GM18861 (cell line): ENCODE data around the gene NDST1.
"Not testable (repeated sequence)": the region's sequence is repeated elsewhere in the genome, so short reads cannot be mapped to it uniquely, and the experiment has no call there.

Source experiments
- ATAC-seq: cut with Tn5 transposase; IDR thresholded peaks from one replicate; pipeline ENCODE4 v1.9.1; 2021; ENCODE audit not compliant: unreplicated experiment

The NDST1 gene

DNA sequence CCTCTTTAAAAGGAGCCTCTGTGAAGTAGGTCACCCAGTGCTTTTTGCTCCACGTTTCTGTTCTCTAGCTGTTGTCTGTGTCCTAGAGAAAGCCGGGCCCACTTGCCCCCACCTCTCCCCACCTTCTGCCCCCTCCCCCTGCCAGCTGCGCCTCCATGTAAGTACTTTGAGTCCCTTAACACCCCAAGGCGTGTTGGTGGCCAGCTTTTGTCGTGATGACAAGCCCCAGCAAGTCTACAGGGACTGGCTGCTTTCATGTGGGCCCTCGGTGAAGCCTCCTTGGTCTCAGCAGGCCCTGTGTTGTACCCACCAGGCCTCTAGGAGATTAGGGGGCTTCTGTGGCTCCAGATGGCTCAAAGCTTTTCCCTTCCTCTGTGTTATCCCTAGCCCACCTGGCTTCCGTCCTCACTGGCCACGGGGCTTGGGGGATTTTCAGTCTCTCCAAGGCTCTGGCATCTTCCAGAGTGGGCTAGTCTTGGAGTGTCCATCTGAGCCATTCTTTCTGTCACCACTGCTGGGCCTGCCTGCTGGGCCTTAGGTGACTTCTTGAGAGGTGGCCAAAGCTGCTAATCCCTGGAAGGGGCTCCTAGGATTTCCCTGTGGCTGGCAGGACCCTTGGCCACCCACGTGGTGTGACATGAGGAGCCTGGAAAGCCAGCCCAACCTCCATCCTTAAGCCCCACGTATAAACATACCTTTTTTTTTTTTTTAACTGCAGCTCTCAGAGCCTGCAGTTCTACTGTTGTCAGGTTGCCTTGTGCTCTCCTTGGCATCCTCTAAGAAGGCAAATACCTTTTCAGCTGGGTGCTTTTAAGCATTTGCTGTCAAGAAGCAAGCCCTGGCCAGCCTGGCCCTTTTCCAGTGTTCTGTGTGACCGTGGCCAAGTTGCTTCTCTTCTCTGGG is 1.1 kb upstream of the NDST1 start:
- no peak for ATAC-seq

DNA sequence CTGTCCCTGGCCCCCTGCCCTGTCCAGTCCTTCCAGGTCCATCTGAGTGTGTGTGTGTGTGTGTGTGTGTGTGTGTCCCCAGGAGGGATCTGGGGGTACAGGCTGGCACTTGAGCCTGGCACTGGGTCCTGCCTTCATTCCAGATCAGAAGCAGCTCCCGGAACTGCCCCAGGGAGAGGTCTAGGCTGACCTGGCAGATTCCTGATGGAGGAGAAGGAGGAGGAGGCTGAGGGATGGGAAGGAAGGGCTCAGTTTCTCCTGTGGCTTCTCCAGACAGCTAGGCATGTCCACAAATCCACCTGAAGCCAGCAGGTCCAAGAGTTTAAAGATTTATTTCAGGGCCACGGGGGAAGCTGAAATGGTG is 328 bp downstream of the NDST1 start:
- ATAC-seq = no peak

DNA sequence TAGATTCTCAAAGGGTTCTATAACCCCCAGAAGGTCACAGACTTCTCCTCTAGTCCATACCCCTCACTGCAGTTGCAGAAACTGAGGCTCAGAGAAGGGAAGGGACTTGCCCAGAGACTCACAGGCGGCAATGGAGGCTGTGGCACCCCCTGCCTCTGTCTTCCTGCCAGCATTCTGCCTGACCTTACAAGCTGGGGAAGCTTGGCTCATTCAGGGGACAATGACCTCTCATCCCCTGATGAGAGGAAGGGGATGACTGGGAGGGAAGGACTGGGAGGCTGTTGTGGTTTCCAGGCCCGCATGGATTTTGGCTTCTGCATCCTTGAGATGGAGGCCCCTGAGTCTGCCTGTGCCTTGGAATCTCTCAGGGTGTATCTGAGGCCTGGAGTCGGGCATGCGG is 897 bp downstream of the NDST1 start:
- ATAC-seq = no peak

DNA sequence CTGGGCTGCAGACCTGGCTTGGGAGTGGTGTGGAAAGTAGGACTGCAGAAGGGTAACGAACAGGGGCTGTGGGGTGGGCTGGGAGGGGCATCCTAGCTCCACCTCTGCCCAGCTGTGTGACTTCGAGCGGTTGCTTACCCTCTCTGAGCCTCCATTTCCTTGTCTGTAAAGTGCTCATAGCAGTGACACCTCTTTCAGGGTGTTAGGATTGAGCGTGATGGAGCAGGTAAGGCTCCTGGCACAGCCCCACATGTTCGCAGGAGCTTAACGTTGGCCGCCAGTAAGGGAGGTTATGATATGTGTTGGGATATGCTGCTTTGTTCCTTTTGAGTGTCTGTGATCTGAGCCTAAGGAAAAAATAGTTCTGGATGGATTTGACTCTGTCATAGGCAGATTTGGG is 2.1 kb downstream of the NDST1 start:
- no peak for ATAC-seq

DNA sequence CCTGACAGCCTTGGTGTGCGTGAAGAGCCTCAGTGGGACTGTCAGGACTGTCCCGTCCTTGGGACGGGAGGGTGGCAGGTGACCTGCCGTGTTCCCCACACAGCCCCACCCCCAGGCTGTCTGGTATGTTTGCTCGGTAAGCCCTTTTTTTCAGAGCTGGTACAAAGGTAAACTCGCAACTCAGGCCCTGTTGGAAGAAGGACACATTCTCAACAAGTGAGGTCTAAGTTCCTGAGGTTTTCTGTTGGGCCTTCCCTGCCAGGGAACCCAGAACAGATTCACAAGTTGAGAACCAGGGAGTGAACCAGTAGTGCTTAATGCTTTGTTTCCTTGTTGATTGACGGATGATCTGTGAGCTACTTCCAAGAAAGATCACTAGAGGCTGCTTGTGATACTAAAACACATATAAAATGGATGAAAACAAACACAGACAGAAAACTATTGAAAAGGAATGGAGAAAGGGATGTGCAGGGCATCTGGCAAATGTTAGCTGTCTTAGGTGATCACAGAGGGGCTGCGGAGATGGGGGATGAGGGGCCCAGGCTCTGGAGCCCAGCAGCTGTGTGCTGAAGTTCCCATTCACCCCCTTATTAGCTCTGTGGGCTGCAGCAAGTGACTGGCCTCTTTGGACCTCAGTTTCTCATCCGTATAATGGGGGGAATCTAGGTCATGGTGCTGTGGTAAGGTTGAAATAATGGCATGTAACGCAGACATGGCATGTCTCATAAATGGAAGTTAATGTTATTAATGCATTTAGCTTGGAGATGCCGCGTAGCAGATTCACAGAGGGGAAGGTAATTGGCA is 2.7 kb downstream of the NDST1 start:
- no peak for ATAC-seq

DNA sequence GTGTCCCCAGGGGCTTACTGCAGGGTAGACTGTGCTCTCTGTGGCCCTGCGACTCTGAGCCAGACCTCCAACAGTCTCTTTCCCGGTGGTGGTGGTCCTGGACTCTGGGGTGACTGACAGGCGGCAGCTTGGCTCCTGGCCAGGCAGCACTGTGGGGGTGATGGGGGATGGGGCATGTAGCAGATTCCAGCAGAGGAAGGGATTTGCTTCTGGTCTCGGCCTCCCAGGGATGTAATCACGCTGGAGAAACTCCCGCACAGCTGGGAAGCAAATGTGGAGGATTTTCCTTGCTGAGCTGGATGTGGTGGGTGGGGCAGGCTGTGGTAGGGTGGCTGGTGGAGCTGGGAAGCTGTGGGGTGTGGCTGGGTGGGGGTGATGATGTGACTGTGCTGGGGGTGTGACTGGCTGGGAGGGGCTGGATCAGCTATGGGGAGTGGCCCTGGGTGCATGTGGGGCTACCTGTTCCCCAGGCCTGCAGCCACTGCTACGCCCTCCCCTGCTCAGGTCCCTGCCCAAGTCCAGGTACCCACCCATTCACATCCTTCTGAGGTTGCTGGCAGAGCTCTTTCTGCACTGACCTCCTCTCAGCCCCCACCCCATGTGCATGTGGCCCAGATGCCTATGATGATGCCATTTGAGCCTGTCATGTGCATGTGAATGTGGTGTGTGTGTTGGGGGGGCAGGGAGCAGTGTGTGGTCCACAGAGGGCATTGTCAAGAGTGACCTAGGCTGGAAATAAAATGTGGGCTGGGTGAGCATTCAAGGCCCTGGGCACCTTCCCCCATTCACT is 3.8 kb downstream of the NDST1 start:
- ATAC-seq = no peak

DNA sequence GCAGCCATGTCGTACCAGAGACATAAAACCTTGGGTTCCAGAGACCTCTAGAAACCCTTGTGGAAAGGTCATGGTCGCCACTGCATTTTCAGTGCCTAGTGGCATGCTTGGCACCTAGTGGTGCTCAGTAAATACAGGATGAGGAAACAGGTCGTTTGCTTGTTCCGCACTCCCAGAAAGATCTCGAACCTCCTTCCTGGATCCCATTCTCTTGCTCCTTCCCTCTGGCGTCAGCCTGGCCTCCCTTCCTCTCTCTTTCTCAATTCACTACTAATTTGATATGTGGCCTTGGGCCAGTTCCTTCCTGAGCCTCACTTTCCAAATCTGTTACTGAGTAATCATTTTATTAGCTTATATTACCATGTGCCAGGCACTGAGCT is 4.4 kb downstream of the NDST1 start:
- no peak for ATAC-seq

DNA sequence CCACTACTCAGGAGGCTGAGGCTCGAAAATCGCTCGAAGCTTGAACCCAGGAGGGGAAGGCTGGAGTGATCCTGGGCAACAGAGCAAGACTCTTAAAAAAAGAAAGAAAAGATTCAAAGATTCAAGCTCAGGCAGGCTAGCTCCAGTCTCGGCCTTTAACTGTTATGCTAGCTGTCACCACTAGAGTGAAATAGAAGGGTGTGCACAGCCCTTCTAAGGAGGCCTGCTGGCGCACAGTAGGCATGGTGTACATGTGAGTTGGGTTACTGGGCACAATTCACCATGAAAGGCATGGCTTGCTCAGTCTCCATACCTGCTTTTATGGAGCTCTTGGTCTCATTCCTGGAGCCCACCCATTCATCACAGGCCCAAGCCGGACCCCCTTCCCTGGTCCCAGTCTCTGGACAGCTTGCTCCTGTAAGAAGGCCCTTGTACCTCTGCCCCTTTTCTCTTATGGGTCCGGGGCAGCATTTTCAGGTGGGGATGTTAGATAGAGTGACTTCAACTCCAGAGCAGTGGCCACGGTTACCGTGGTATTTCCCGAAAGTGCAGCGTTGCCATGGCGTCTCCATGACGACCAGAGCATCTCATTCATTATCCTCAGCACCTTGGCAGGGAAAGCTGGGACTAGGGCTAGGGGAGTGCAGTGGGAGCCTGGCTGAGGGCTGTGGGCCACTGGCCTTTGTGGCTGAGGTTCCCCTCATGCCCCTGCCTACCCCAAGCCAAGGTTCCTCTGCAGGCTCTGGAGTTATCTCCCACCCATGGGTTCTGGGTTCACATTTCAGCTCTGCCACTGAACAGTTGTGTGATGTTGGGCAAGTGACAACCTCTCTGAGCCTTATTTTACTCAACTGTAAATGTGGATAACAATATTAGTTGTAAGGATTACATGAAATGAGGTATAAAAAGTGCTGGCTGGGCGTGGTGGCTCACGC is 5.7 kb downstream of the NDST1 start:
- no peak for ATAC-seq

DNA sequence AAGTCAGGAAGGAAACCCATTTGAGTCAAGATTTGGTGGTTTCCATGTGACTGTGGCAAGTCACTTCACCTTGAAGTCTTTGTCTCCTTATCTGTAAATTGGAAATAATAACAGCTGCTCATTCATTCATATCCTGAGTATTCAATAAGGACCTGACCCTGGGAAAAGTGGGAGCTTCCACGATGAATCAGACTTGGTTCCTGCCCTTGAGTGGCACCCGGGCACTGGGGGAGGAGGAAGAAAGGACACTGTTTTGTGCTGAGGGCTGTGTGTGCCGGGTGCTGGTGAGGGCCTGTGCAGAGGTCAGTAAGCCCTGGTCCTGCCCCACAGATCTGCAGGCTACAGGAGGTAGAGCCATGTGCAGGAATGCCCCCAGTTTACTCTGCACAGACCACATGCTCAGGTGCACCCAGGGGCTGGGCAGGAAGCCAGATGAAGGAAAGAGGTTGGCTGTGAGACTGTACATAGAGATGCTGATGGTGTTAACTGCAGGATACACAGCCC is 6.8 kb downstream of the NDST1 start:
- no peak for ATAC-seq

DNA sequence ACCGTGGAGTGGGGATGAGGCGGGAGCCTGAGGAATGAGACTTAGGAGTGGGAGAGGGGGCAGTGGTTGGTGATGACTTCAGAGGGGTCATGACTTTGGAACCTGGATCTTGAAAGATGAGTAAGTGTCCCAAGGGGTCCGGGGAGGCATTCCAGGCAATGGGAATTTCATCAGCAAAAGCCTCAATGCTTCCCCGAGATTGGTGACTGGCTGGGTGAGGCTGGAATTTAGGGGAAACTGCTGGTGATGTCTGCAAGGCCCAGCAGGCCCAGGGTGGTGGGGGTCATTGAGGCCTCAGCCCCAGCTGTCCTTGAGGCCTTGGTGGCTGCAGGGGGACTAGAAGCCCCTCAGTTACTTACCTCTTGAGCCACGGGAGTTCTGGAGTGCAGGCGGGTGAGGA is 7.5 kb downstream of the NDST1 start:
- ATAC-seq = no peak

DNA sequence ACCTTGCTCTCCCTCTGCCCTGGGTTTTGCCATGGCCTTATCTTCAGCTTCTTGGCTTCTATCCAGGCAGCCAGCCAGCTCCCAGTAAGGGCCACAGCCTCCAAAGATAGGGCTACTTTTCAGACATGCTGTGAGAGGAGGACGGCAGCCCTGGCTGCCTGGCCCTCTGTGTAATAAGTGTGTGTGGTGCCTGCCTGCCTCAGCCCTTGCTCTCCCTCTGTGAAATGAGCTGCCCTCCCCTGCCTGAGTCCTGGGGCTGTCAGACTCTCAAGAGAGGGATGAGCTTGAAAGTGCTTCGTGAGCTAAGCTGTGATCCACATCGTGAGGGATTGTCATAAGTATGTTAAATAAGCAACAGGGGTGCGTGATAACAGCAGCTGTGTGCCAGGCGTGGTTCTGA is 8.1 kb downstream of the NDST1 start:
- ATAC-seq = no peak

DNA sequence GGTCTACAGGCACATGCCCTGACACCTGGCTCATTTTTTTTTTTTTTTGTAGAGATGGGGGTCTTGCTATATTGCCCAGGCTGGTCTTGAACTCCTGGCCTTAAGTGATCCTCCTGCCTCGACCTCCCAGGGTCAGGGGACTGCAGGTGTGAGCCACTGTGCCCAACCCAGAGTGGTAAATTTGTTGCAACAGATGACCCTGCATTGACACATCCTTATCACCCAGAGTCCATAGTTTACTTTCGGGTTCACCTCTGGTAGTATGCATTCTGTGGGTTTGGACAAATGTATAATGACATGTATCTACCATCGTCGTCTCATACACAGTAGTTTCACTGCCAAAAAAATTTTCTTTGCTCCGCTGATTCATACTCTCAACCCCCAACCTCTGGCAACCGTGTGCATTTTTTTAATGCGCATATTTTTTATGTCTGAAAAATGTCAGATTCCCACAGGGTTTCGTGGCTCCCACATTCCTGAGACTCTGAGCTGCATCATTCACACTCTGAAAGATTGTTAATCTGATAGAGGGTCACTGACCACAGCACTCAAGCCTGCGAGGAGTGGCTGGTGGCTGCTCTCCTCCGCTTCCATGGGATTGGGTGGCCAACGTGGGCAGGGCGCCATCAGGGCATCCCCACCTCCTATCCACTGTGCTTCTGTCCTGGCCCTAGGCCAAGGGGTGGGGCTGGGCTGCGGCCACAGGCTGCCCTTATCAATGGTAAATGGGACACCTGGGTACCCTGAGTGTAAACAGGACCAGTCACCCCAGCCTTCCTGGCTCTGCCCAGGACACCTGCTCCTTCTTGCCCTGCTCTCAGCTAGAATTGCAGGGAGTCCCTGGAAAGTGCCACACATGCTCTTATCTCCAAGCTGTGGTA is 9.6 kb downstream of the NDST1 start:
- no peak for ATAC-seq

DNA sequence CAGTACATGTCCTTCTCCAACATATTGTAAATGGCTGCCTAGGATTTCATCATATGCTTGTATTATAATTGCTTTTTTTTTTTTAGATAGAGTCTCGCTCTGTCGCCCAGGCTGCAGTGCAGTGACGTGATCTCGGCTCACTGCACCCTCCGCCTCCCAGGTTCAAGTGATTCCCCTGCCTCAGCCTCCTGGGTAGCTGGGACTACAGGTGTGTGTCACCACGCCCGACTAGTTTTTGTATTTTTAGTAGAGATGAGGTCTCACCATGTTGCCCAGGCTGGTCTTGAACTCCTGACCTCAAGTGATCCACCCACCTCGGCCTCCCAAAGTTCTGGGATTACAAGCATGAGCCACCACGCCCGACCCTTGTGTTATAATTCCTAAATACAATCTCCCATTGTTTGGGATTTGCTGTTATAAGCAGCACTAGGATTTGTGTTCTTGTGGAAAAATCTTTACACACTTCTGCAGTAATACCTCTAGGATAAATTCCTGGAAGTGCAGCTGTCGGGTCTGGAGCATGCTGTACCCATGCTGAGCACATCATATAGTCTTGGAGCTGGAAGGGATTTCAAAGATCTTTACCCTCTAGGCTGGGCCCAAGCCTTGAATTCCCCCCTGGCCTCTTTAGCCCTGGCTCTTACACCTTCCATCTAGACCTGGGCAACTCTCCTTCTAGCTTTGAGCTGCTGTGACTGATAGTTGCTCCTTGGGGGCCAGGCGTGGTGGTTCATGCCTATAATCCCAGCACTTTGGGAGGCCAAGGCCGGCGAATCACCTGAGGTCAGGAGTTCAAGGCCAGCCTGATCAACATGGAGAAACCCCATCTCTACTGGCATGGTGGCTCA is 11.0 kb downstream of the NDST1 start:
- ATAC-seq = not testable (repeated sequence)

DNA sequence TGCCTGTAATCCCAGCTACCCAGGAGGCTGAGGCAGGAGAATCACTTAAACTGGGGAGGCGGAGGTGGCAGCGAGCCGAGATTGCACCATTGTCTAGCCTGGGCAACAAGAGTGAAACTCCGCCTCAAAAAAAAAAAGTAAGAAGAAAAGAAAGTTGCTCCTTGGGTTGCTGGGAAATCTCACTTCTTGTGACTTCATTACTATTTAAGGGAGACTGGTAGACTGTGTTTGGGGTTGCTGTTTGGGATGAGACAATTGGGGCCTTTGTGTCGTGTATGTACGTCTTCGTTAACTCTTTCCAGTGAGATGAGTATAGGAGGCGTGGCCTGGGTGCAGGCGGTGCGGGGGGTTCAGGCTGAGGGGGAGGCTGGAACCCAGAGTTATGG is 11.6 kb downstream of the NDST1 start:
- ATAC-seq = no peak

DNA sequence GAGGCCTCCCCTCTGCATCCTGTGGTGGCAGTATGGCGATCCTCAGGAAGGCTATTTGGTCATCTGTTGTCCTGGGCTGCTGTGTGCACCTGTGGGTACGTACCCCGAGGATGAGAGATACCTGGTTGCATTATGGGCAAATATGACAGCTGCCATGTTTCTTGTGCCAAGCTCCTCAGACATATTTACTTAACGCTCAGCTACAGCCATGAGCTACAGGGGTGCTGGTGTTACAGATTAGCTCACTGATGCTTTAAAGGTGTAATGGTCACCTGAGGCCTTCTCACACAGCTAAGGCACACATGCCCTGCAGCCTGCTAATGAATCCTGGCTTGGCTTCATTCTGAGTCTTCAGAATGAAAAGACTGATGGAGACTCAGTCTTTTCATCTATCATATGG is 12.0 kb downstream of the NDST1 start:
- ATAC-seq = no peak

DNA sequence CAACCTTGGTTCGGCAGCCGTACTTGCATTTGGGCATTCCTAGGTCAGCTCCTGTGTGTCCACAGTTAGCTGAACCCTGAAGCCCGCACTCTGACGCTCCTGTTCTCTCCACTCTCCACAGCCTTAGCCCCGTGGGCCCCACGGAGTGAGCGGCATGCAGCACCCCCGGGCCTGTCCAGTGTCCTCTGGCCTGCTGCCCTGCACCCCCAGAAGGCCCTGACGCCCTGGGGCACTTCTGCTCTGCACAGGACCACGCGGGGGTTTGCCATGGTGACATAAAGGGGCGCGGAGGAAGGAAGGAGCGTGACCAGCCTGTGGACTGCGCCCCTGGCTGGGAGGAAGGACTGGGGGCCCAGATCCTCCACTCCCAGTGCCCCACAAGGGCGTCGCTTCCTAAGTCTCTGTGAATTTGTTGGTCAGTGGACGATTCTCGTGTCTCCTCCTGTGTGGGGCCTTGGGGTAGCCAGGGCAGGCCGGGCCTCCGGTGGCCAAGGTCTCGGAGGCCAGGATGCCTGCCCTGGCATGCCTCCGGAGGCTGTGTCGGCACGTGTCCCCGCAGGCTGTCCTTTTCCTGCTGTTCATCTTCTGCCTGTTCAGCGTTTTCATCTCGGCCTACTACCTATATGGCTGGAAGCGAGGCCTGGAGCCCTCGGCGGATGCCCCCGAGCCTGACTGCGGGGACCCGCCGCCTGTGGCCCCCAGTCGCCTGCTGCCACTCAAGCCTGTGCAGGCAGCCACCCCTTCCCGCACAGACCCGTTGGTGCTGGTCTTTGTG is 13.0 kb downstream of the NDST1 start:
- no peak for ATAC-seq

DNA sequence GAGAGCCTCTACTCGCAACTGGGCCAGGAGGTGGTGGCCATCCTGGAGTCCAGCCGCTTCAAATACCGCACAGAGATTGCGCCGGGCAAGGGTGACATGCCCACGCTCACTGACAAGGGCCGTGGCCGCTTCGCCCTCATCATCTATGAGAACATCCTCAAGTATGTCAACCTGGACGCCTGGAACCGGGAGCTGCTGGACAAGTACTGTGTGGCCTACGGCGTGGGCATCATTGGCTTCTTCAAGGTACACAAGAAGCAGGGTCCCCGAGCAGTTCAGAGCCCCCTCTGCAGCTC is 13.5 kb downstream of the NDST1 start:
- no peak for ATAC-seq

DNA sequence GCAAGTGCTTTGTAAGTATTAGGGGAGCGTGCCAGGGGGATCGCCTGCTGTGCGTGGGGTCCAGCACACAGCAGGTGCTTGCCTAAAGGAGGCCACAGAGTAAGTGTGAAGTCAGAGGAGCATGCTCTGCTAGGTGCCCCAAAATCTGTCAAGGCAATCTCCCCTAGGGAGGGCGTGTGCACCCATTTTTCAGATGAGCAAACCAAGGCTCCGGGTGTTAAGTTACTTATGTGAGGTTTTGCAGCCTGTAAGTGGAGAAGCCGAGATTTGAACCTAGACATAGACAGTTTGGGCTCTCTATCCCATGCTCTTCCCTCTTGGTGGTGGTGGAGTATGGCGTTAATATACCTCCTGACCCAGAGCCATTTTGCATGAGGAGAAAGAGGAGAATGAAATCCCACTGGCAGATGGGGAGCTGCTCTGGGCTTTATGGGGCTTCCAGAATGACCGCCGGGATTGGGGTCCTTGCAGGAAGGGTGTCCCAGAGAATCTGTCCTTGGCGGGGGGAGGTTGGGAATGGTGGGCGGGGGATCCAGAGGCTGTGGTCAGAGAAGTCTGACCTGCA is 14.1 kb downstream of the NDST1 start:
- no peak for ATAC-seq
